GM13976 (cell line): ENCODE data around the gene C16orf92.

Experiments
- DNase-seq: peaks from one replicate; pipeline ENCODE4 v3.0.0; 2012; ENCODE audit warnings: low spot score
- CTCF ChIP-seq: IDR thresholded peaks from 2 replicates; pipeline ENCODE4 v1.5.1; 2012; ENCODE audit warnings: borderline replicate concordance, mild to moderate bottlenecking; ENCODE audit not compliant: insufficient read depth; ENCODE audit errors: extremely low read depth, missing control alignments, control extremely low read depth
- in situ Hi-C: fragments of 300-500 bp; cut with MboI; formaldehyde crosslinking; loops from one replicate; pipeline ENCODE4 v1.12.0; 2022; ENCODE audit warnings: low sequenced_read_pairs, mixed read lengths, inconsistent platforms; ENCODE audit not compliant: unreplicated experiment

C16orf92 gene

DNA sequence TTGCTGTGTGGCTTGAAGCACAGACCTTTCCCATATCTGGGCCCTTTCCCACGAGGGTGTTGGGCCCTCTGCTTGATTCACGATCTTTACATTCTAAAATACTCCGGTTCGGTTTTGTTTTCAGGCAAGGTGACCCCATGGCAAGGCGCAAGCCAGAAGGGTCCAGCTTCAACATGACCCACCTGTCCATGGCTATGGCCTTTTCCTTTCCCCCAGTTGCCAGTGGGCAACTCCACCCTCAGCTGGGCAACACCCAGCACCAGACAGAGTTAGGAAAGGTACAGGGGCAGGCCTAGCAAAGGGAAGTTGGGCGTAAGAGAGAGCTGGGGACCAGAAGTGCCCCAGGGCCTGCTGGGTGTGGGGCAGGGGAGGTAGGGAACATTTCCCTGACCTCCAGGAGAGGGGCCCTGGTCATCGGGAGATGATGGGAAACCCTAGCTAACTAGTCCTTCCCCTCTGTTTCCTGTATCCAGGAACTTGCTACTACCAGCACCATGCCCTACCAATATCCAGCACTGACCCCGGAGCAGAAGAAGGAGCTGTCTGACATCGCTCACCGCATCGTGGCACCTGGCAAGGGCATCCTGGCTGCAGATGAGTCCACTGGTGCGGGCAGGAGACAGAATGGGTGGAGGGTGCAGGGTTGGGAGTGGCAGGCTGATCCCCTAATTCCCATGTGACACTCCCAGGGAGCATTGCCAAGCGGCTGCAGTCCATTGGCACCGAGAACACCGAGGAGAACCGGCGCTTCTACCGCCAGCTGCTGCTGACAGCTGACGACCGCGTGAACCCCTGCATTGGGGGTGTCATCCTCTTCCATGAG is 44.0 kb downstream of the C16orf92 start:
- no peak for TF ChIP-seq CTCF
- in situ Hi-C loops = no loop called here
- no peak for DNase-seq

DNA sequence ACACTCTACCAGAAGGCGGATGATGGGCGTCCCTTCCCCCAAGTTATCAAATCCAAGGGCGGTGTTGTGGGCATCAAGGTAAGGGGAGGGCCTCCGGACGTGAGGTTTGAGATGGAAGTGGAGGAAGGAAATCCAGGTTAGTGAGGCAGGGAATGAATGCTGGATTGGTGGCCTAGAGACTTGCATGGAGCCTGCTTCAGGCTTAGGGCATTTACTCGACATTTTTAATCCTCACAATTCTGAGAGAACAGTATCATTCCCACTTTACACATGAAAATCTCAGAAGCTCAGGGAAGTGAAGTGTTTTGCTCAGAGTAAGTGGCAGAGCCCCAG is 44.6 kb downstream of the C16orf92 start:
- in situ Hi-C loops = no loop called here
- no peak for DNase-seq
- no peak for TF ChIP-seq CTCF

GRCh38 chr16:30068333-30068732 is 45.3 kb downstream of the C16orf92 start:
- DNase-seq = no peak
- TF ChIP-seq CTCF = no peak
- in situ Hi-C loops = no loop called here

- in situ Hi-C loops = no loop called here
- TF ChIP-seq CTCF = no peak
- DNase-seq = no peak
Measured at GRCh38 chr16:30068750-30069610, 46.0 kb downstream of the C16orf92 start.

DNA sequence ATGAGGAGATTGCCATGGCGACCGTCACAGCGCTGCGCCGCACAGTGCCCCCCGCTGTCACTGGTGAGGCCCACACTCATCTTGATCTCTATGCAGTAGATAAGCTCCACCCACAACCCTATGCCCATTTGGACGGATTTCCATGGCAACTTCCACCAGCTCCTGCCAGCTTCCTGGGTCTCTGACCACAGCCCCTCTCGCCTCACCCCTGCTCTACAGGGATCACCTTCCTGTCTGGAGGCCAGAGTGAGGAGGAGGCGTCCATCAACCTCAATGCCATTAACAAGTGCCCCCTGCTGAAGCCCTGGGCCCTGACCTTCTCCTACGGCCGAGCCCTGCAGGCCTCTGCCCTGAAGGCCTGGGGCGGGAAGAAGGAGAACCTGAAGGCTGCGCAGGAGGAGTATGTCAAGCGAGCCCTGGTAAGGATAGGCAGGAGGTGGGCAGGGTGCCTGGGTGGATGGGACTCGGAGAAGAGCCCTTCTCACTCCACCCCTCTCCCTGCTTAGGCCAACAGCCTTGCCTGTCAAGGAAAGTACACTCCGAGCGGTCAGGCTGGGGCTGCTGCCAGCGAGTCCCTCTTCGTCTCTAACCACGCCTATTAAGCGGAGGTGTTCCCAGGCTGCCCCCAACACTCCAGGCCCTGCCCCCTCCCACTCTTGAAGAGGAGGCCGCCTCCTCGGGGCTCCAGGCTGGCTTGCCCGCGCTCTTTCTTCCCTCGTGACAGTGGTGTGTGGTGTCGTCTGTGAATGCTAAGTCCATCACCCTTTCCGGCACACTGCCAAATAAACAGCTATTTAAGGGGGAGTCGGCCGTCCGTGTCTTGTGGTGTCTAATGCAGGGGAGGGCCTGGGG is 46.8 kb downstream of the C16orf92 start:
- no peak for DNase-seq
- no peak for TF ChIP-seq CTCF
- in situ Hi-C loops = no loop called here

DNA sequence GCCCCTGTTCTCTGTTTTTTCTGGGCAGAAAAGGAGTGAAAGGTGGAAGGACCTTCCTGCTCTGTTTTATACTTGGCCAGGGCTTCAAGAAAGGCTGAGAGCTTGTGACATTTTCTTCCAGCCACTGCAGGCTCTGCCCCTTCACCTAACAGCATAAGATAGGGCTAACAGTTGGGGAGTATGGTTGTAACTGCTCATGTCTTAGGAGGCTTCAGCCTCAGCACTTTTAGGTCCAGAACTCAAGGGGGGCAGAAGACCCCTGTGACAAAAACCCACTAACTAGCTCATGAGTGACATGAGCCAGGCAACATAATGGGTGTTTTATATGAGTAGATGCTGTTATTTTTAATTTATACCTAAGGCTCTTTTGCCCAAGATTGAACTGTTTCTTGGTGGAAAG is 47.5 kb downstream of the C16orf92 start:
- in situ Hi-C loops = no loop called here
- TF ChIP-seq CTCF = no peak
- no peak for DNase-seq
